ENCODE results near the gene DIS3L2.

DIS3L2 gene

GRCh38 chr2:232293191-232293590 lies 331.7 kb downstream of the DIS3L2 start:
- Histone ChIP-seq H2AFZ (no peak overlapping the region), H3K9me3 (ENCODE audit: control insufficient read depth, low read length) (no peaks in the 10 kb centered on the region), H3K9ac (no peak overlapping the region), H3K4me1 (no peaks in the 10 kb centered on the region), H3K27ac (no peak overlapping the region), H3K4me3 (ENCODE audit: low read depth, low read length) (no peak overlapping the region), H3K4me2 (ENCODE audit: low read length) (no peak overlapping the region), H3K36me3 (ENCODE audit: control insufficient read depth, insufficient read depth, low read length) (no peaks in the 10 kb centered on the region), H3K27me3 (ENCODE audit: control insufficient read depth, insufficient read depth, low read length) (no peaks in the 10 kb centered on the region), H3K79me2 (peaks cover 6% of the 10 kb centered on the region)
- no peak for TF ChIP-seq CTCF (IDR thresholded peaks at IDR 0.05)

- no peaks in the 10 kb centered on the region for H3K27me3 ChIP-seq (ENCODE audit: control insufficient read depth, insufficient read depth, low read length)
- no peak overlapping the region for H3K27ac ChIP-seq
- no peak for TF ChIP-seq CTCF (IDR thresholded peaks at IDR 0.05)
- H3K36me3 ChIP-seq (ENCODE audit: control insufficient read depth, insufficient read depth, low read length), result no peaks in the 10 kb centered on the region
- no peak overlapping the region for H2AFZ ChIP-seq
- H3K4me1 ChIP-seq, result no peaks in the 10 kb centered on the region
- no peak overlapping the region for H3K4me3 ChIP-seq (ENCODE audit: low read depth, low read length)
- no peaks in the 10 kb centered on the region for H3K9me3 ChIP-seq (ENCODE audit: control insufficient read depth, low read length)
- no peak overlapping the region for H3K4me2 ChIP-seq (ENCODE audit: low read length)
- peaks cover 6% of the 10 kb centered on the region for H3K79me2 ChIP-seq
- no peak overlapping the region for H3K9ac ChIP-seq
Measured at GRCh38 chr2:232295971-232296370, 334.5 kb downstream of the DIS3L2 start.

- Histone ChIP-seq H3K4me2 (ENCODE audit: low read length) (no peak overlapping the region), H3K27ac (no peak overlapping the region), H3K79me2 (peaks cover 6% of the 10 kb centered on the region), H3K9ac (no peak overlapping the region), H2AFZ (no peak overlapping the region), H3K9me3 (ENCODE audit: control insufficient read depth, low read length) (no peaks in the 10 kb centered on the region), H3K4me3 (ENCODE audit: low read depth, low read length) (no peak overlapping the region), H3K4me1 (no peaks in the 10 kb centered on the region), H3K36me3 (ENCODE audit: control insufficient read depth, insufficient read depth, low read length) (no peaks in the 10 kb centered on the region), H3K27me3 (ENCODE audit: control insufficient read depth, insufficient read depth, low read length) (no peaks in the 10 kb centered on the region)
- no peak for TF ChIP-seq CTCF (IDR thresholded peaks at IDR 0.05)
Measured at GRCh38 chr2:232296776-232297525, 335.4 kb downstream of the DIS3L2 start.

GRCh38 chr2:232299084-232299483 lies 337.6 kb downstream of the DIS3L2 start:
- Histone ChIP-seq H3K9me3 (ENCODE audit: control insufficient read depth, low read length) (no peaks in the 10 kb centered on the region), H3K79me2 (no peaks in the 10 kb centered on the region), H3K4me3 (ENCODE audit: low read depth, low read length) (no peak overlapping the region), H3K36me3 (ENCODE audit: control insufficient read depth, insufficient read depth, low read length) (no peaks in the 10 kb centered on the region), H2AFZ (no peak overlapping the region), H3K27me3 (ENCODE audit: control insufficient read depth, insufficient read depth, low read length) (no peaks in the 10 kb centered on the region), H3K4me1 (no peaks in the 10 kb centered on the region), H3K27ac (no peak overlapping the region), H3K4me2 (ENCODE audit: low read length) (no peak overlapping the region), H3K9ac (no peak overlapping the region)
- no peak for TF ChIP-seq CTCF (IDR thresholded peaks at IDR 0.05)

Data from parathyroid adenoma (tissue), 2 donors.